Parietal lobe (tissue), 2 donors: ENCODE results near the gene TMEM63C. TPM values are rescaled to one million over a fixed set of nuclear protein-coding genes. Genes with fewer than 3 reads are reported as not detected.

ENCODE experiments used
- small RNA-seq: library from RNA; depleted of rRNA; stranded (forward); fragments of <200 nt; gene quantifications from one replicate; pipeline ENCODE3, GENCODE V24; 2014; ENCODE audit warnings: low replicate concordance
- total RNA-seq: library from RNA; depleted of rRNA; stranded (reverse); fragments of >200 nt; gene quantifications from one replicate; pipeline ENCODE4 v1.2.3, GENCODE V29; 2014

TMEM63C gene, protein sequence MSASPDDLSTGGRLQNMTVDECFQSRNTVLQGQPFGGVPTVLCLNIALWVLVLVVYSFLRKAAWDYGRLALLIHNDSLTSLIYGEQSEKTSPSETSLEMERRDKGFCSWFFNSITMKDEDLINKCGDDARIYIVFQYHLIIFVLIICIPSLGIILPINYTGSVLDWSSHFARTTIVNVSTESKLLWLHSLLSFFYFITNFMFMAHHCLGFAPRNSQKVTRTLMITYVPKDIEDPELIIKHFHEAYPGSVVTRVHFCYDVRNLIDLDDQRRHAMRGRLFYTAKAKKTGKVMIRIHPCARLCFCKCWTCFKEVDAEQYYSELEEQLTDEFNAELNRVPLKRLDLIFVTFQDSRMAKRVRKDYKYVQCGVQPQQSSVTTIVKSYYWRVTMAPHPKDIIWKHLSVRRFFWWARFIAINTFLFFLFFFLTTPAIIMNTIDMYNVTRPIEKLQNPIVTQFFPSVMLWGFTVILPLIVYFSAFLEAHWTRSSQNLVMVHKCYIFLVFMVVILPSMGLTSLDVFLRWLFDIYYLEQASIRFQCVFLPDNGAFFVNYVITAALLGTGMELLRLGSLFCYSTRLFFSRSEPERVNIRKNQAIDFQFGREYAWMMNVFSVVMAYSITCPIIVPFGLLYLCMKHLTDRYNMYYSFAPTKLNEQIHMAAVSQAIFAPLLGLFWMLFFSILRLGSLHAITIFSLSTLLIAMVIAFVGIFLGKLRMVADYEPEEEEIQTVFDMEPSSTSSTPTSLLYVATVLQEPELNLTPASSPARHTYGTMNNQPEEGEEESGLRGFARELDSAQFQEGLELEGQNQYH
- total RNA-seq = 21.6 TPM

GRCh38 chr14:77181603-77182437 lies at the start of gene TMEM63C:
Gene TMEM63C, plus strand, starts transcription at chr14:77181798. Its CDS starts 37,016 bp downstream, at chr14:77218814.

DNA sequence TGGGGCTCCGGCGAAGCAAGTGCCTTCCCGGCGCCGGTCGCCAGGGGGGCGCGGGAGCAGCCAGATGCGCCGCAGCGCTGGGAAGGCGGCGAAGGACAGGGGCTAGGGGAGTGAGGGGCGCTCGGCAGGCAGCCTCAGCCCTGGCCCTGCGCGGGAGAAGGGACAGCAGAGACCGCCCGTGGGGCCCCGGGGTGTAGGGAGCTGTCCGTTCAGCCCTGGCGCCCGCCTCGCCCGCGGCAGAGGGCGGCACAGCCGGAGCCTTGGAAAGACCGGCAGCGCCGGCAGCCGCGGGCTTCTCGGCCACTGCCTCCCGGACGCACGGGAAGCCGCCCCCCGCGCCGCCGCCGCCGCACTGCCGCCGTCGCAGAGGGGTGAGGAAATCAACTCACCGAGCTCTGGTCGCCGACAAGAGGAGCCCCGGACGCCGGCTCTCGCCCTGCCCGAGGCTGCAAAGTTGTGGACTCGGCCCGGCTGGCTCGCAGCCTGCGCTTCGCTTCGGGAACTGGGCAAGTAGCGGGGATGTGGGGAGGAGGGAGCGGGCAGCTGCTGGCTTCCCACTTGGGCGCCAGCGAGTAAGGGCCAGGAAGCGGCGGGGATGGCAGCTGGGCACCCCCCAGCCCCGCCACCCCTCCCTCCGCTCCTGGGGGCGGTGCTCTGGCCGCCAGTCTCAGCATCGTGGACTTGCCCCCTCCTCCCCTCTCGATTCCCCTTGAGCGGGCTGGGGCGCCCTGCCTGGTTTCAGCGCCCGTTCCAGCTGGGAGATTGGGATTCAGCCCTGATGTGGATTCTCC lies 40.2 kb upstream of the TMEM63C start, which contains the start of gene ZDHHC22:
TSS of gene ZDHHC22 (minus strand) at position 578 of the 791 bp plus-strand sequence. CDS start 2,053 bp downstream, outside the sequence.

GRCh38 chr14:77271113-77271710 lies 89.6 kb downstream of the TMEM63C start, which contains the start of gene NGB:
Gene NGB, minus strand, starts transcription at chr14:77271206. Its CDS starts 269 bp downstream, at chr14:77270937.

Small RNA genes lying within 50 kb of the gene (small RNA-seq; reads per million reads assigned to genes)
- gene MIR1260A (not detected), gene RF00421 (not detected)

Other genes with a start within 250 kb of the TMEM63C start
- gene IRF2BPL, start 153.1 kb upstream of the TMEM63C start, total RNA-seq = 58.8 TPM
- gene CIPC, start 83.5 kb upstream of the TMEM63C start, total RNA-seq = 46.0 TPM
- gene ZDHHC22, start 40.0 kb upstream of the TMEM63C start, total RNA-seq = 14.7 TPM
- 4.7 TPM for gene NGB, start 89.4 kb downstream of the TMEM63C start, total RNA-seq
- 25.4 TPM for gene POMT2, start 139.1 kb downstream of the TMEM63C start, total RNA-seq
- gene GSTZ1, start 139.2 kb downstream of the TMEM63C start, total RNA-seq = 7.8 TPM
- 25.7 TPM for gene TMED8, start 195.3 kb downstream of the TMEM63C start, total RNA-seq
- 10.0 TPM for gene SAMD15, start 195.6 kb downstream of the TMEM63C start, total RNA-seq
- gene NOXRED1, start 241.7 kb downstream of the TMEM63C start, total RNA-seq = 0.94 TPM